IMR-90 (cell line): ENCODE results near the gene ALDH5A1.

ENCODE experiments used
- BHLHE40 ChIP-seq: fragments of 150-350 bp; IDR thresholded peaks from 2 replicates; pipeline ENCODE4 v1.6.1; 2016; ENCODE audit warnings: mild to moderate bottlenecking, low read depth, low read length
- POLR2A ChIP-seq: IDR thresholded peaks from 2 replicates; pipeline ENCODE4 v1.6.1; 2012; ENCODE audit warnings: mild to moderate bottlenecking, low read depth, low read length
- TF ChIP-seq, protein P1 (sequence below): conservative IDR thresholded peaks from 2 replicates; pipeline ENCODE4 v1.5.1; 2012; ENCODE audit warnings: mild to moderate bottlenecking, low read depth, low read length, improper control_type of control experiment
- TF ChIP-seq, protein P2 (sequence below): fragments of 150-350 bp; IDR thresholded peaks from 2 replicates; pipeline ENCODE4 v1.6.1; 2016; ENCODE audit warnings: low read depth, mild to moderate bottlenecking, low read length, moderate library complexity, borderline replicate concordance

- TF ChIP-seq POLR2A (no peak), BHLHE40 (no peak)
- TF ChIP-seq, protein P1, sequence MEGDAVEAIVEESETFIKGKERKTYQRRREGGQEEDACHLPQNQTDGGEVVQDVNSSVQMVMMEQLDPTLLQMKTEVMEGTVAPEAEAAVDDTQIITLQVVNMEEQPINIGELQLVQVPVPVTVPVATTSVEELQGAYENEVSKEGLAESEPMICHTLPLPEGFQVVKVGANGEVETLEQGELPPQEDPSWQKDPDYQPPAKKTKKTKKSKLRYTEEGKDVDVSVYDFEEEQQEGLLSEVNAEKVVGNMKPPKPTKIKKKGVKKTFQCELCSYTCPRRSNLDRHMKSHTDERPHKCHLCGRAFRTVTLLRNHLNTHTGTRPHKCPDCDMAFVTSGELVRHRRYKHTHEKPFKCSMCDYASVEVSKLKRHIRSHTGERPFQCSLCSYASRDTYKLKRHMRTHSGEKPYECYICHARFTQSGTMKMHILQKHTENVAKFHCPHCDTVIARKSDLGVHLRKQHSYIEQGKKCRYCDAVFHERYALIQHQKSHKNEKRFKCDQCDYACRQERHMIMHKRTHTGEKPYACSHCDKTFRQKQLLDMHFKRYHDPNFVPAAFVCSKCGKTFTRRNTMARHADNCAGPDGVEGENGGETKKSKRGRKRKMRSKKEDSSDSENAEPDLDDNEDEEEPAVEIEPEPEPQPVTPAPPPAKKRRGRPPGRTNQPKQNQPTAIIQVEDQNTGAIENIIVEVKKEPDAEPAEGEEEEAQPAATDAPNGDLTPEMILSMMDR = no peak
- TF ChIP-seq, protein P2, sequence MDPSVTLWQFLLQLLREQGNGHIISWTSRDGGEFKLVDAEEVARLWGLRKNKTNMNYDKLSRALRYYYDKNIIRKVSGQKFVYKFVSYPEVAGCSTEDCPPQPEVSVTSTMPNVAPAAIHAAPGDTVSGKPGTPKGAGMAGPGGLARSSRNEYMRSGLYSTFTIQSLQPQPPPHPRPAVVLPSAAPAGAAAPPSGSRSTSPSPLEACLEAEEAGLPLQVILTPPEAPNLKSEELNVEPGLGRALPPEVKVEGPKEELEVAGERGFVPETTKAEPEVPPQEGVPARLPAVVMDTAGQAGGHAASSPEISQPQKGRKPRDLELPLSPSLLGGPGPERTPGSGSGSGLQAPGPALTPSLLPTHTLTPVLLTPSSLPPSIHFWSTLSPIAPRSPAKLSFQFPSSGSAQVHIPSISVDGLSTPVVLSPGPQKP = no peak
These were observed 35.8 kb upstream of the ALDH5A1 start for GRCh38 chr6:24458941-24459340.
